EL (cell line): ENCODE results near the gene PSMA4.
"Not testable (repeated sequence)": the region's sequence is repeated elsewhere in the genome, so short reads cannot be mapped to it uniquely, and the experiment has no call there.

Experiments used
- DNase-seq: peaks from one replicate; pipeline ENCODE4 v3.0.0-alpha.2; 2016

PSMA4 gene

DNA sequence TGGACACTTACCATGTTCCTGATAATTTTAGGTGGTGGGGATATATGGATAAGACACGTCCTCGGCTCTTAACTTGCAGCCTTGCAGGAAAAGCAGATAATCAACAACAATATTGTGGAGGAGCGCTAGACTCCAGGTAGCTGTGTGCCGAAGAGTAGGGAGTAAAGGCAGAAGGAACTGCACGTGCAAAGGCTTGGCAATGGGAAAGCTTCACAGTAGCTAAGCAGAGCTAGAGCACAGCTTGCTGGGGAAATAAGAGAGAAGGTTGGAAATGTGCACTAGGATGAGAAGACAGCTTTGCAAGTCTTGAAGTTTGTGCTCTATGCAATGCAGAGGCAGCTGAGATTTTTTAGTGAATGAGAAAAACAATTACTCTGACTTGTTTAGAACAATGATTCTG lies 12.4 kb downstream of the PSMA4 start:
- DNase-seq: no peak

DNA sequence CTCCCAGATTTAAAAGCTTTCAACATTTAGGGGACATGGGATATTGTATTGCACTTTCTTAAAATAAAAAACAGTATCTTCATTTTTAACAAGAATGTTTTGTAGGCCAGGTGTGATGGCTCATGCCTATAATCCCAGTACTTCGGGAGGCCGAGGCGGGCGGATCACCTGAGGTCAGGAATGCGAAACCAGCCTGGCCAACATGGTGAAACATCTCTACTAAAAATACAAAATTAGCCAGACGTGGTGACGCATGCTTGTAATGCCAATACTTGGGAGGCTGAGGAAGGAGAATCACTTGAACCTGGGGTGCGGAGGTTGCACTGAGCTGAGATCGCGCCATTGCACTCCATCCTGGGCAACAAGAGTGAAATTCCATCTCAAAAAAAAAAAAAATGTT lies 20.0 kb downstream of the PSMA4 start:
- DNase-seq: not testable (repeated sequence)

DNA sequence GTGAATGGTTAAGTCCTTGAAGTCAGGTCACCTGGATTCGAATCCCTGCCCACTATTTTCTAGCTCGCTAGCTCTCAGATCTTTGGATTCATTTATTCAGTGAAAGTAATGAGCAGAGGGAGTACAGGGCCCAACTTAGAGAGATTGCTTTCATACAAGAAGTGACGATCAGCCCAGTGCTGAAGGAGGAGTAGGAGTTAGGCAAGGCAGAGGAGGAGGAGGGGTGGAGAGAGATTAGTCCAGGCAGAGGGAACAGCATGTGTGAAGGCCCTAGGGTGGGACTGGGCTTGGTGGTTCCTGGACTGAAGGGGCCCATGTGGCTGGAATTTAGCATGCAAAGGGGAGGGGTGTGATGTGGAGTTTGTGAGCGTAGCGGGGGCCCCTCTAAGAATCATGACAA lies 21.2 kb downstream of the PSMA4 start:
- DNase-seq: no peak

GRCh38 chr15:78563092-78563491 lies 22.8 kb downstream of the PSMA4 start:
- DNase-seq: no peak

GRCh38 chr15:78564743-78565096 lies 24.5 kb downstream of the PSMA4 start:
- no peak for DNase-seq

DNA sequence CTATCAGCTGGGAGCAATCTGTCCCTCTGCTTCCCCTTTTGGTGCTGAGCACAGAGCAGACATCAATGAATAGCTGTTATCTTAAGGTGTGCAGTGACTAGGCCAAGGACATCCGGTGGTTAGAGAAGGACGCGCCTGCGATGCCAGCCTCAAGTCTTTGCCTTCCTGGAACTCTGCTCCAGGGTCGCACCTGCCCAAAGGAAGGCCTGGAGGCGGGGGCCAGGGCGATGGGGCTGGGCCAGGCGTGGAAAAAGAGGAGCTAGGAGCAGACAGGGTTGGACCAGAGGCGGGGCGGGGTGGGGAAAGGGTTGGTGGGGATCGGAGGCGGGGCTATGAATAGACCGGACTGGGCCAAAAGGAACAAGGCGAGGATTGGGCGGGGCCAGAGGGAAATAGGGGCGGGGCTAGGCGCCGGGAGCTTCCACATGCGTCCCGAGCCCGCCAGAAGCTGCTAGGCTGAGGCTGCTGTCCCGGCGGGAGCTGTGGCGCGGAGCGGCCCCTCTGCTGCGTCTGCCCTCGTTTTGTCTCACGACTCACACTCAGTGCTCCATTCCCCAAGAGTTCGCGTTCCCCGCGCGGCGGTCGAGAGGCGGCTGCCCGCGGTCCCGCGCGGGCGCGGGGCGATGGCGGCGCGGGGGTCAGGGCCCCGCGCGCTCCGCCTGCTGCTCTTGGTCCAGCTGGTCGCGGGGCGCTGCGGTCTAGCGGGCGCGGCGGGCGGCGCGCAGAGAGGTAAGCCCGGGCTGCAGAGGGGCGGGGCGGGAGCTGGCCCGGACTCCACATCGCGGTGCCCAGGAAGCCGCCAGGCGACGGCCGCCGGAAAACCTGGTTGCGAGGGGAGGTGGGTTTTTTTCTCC lies 25.1 kb downstream of the PSMA4 start, which contains the start of gene CHRNA5:
CHRNA5 (plus strand) TSS at position 424 of the 854 bp plus-strand sequence; CDS start at position 624, 200 bp downstream.
- DNase-seq: peak; percentile 87

DNA sequence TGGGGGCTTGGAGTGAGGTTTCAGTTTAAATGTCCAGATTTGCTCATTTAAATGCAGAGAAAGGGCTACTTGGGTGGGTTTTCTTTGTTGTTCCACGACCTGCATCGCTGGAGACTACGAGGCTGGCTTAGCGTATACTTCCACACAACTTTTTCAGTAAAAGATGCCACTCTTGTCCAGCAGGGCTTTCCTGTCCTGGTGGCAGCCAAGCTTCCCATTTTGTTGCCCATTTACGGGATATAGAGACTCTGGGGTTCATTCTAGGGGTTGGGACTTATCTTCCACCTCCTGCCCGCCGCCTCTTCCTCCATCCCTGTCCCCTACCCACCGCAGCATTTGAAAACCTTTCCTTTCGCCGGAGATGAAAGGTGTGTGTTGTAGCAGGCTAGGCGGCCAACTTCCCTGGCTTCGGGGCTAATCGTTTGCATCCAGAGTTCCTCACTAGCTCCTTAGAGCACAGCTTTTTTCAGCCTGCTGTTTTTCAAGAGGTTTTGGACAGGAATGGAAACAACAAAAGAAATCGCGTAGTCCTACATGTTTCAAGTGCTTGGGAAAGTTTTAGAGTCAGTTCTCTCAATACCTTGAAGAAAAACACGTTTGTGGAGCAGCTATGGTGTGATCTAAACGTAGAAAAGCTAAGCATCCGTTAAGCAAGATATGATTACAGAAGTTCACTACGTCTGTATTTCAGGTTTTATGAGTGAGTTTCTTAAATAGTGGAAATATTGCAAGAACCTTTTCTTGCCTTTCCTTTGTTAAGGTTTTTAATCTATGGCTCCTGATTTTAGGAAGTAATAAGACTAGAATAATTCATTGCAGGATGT lies 25.9 kb downstream of the PSMA4 start:
- DNase-seq: peak; percentile 44

DNA sequence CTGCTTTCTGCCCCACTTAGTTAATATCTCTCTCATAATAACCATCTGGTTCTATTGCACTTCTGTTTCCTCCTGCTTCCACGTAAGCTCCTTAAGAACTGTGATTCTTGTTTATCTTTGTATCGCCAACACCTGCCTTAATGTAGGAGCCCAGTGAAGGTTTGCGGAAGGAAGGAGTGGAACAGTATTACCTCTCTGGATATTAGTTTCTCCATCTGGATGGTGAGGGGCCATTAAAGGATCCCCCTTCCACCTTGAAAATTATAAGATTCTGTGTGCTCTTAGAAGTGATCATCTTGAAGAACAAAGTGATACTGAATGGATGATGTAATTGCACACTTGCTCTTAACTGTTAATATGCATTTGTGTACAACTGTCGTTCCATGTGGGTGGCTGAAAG lies 27.3 kb downstream of the PSMA4 start:
- no peak for DNase-seq

GRCh38 chr15:78570710-78571109 lies 30.5 kb downstream of the PSMA4 start:
- peak; percentile 30 for DNase-seq

- DNase-seq: no peak
These were observed 31.1 kb downstream of the PSMA4 start for GRCh38 chr15:78571382-78571781.

- DNase-seq: no peak
These were observed 33.2 kb downstream of the PSMA4 start for GRCh38 chr15:78573416-78573815.

DNA sequence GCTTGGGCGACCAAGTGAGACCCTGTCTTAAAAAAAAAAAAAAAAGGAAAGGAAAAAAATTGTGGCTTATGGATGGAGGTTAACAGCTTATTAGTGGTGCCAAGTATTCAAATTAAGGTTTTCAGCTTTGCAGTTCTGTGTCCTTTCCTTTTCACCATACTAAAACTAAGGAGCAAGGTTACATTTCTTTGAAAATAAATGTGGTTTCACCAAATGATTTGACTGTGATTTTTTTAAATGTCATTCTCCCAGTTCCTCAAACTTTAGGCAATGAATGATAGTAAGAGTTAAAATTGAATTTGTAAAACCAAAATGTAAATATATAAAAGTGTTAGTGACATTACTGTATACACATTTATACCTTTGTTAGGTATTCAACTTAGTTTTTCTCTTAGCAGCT lies 34.7 kb downstream of the PSMA4 start:
- no peak for DNase-seq

- no peak for DNase-seq
These were observed 57.3 kb downstream of the PSMA4 start for GRCh38 chr15:78597583-78597982.

GRCh38 chr15:78598348-78598747 lies 58.1 kb downstream of the PSMA4 start:
- DNase-seq: no peak

DNA sequence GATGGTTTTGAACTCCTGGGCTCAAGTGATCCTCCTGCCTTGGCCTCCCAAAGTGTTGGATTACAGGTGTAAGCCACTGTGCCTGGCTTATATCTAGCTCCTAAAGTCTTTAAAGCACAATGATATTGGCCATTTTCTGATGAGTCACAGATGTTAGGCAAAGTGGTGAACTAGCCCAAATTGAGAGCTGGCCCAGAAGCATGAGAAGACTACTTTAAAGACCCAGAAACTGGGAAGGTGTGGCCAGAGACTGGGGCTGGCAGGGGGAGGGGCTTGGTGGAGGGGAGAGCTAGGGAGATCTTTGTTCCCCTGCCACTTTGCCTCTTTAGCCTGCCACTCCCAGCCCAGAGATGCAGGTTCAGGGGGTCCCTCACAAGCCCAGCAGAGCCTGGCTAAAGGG lies 58.9 kb downstream of the PSMA4 start:
- DNase-seq: no peak
